Left cardiac atrium (tissue), 4 donors: ENCODE measurements around the gene CCL27. TPM values are rescaled to one million over a fixed set of nuclear protein-coding genes. Genes with fewer than 3 reads are reported as not detected.

Experiments used
- ATAC-seq, 2 donors: fragments of 200-7000 bp; cut with Tn5 transposase; one replicate each; pipeline ENCODE4 v1.9.1; 2020; ENCODE audit warnings: mild to moderate bottlenecking in 2 of 2, moderate library complexity in 2 of 2
- DNase-seq: peaks from one replicate; pipeline ENCODE4 v3.0.0-alpha.2; 2020
- intact Hi-C, 2 donors: fragments of 100-400 bp; cut with DNase I; formaldehyde crosslinking; loops; one replicate each; pipeline versions ENCODE4 v1.14.1 to v1.15.1; 2022 to 2023
- total RNA-seq, 2 donors: library from RNA; stranded (reverse); fragmentation: NEBNext Ultra II Directional; extraction: Animal tissue kit (Norgen Biotek cat#: 25700); gene quantifications; one replicate each; pipeline ENCODE4 v1.2.1, GENCODE V29; 2021
- donor health status: DM: no; HTN: yes; CAD: no.
- donor health status: DM: no; HTN: yes; CAD: no; lungs with severe emphysema.
- donor health status: DM: yes; HTN: yes; CAD: no.
- donor health status: Dilated cardiomyopathy.

The CCL27 gene
- total RNA-seq, 2 donors from 2014 or later, result not detected

DNA sequence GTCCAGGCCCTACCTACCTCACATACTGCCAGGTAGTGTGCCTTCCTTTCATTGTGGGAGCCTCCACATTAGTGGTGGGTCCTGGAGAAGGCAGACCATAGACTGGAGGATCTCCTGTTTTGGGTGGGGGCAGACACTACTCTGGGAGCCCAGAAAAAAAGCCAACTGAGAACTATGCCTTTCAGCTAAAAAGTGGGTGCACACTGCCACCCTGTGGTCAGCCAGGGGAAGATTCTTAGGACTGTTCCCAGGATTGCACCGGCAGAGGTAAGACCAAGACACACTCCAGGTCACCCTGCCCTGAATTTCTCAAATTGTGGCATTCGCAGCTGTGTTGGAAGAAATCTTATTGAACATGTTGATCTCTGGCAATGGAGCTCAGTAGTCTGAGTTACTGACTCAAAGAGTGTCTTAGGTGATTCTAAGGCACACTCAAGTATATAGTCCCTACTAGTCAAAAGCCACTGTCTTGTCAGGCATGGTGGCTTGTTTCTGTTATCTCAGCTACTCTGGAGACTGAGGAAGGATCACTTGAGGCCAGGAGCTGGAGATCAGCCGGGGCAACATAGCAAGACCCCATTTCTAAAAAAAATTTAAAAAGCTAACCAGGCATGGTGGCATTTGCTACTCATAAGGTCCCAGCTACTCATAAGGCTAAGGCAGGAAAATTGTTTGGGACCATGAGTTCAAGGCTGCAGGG, 28.5 kb downstream of the CCL27 start:
- ATAC-seq (peak; percentile 10 to 14), DNase-seq (no peak)
- intact Hi-C loops, result loop anchor here in 1 of 2 donors (1.0 kb wide), 1 partner anchor 21 kb away; no protein-coding TSS in a partner anchor

- intact Hi-C loops, result no loop called here
- DNase-seq, result no peak
- ATAC-seq, result no peak
These were observed 29.3 kb downstream of the CCL27 start for GRCh38 chr9:34633166-34633565.

- ATAC-seq (peak in 1 of 2 donors; percentile 18), DNase-seq (no peak)
- intact Hi-C loops, result no loop called here
These were observed 31.9 kb downstream of the CCL27 start for GRCh38 chr9:34630402-34631154.

- DNase-seq, result no peak
- intact Hi-C loops, result no loop called here
- no peak for ATAC-seq
These were observed 33.0 kb downstream of the CCL27 start for GRCh38 chr9:34629491-34629808.

DNA sequence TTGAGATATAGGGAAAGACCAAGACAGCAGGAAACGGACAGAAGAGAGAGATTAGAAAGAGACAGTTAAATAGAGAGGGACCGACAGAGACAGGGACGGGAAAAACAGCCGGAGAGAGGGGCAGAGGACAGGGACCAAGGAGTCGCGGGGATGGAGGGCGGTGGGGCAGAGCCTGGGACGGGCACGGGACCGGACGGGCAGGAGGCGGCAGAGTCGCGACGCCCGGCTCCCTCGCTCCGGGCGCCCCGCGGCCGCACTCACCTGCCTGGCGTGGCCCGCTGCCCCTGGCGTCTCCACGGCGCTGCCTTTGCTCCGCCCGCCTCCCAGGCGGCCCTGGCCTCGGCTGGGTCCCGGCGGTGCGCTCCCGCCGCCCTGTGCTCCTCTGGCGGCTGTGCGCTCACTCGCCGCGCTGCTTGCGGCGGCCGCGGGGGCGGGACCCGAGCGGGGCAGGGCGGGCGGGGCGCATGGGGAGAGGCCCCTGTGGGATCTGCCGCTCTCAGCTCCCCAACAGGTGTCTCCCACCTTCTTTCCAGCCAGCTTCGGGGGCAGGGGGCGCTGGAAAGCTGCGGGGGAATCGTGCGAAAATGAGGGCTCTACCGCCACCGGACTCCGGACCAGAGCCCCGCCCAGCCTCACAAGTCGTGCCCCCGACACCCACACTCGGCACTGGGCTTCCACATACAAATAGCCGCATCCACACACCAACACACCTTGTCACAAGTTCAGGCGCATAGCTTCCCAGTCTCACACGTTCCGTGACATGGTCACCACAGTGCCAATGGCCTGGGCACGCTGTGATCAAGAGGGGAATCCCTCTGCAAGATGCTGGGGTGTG, 33.6 kb downstream of the CCL27 start, which contains the start of gene ARID3C:
Gene ARID3C, minus strand, starts transcription at position 411 of the 835 bp plus-strand sequence. CDS start 1,052 bp downstream, outside the sequence.
- DNase-seq, result peak; percentile 31
- ATAC-seq, result peak; percentile 75 to 83
- intact Hi-C loops, result no loop called here

DNA sequence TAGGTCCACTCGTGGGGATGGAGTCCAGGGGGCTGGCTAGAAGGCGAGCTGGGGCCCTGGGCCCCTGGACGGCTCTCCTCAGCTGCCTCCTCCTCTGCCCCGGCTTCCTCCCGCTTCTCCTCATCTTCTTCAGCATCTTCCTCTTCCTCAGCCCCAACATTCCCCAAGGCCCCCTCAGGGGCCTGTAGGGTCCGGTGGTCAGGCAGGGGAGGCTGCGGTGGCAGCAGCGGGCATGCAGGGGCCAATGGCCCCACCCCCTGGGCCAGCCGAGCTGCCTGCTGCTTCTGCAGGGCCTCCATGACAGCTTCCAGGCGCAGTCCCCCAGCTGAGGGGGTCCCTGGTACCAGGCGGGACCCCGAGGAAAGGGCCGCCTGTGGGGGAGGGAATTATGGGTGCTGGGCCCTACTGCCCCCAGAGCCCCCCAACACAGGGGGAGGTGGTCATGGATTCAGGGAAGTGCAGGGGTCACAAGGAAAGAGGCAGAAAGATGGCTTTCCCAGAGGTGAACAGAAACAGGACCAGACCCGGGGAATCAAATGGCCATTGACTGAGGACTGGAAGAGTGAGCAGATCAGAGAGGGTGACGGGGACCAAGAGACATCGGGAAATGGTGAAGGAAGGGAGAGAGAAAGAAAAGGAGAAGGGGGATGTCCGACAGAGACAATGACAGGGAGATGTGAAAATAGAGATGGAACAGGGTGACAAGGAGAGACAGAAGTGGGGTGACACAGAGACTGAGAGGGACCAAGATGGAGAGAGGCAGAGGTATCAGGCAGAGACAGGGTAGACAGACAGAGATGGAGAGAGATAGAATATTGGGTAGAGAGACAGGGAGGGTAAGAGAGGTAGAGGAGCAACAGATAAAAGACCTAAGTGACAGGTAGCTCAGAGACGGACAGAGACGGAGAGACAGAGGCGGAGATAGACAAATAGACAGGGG, 34.5 kb downstream of the CCL27 start:
- DNase-seq (no peak), ATAC-seq (no peak)
- intact Hi-C loops, result no loop called here

- no peak for ATAC-seq
- intact Hi-C loops, result no loop called here
- no peak for DNase-seq
These were observed 37.3 kb downstream of the CCL27 start for GRCh38 chr9:34625186-34625486.

DNA sequence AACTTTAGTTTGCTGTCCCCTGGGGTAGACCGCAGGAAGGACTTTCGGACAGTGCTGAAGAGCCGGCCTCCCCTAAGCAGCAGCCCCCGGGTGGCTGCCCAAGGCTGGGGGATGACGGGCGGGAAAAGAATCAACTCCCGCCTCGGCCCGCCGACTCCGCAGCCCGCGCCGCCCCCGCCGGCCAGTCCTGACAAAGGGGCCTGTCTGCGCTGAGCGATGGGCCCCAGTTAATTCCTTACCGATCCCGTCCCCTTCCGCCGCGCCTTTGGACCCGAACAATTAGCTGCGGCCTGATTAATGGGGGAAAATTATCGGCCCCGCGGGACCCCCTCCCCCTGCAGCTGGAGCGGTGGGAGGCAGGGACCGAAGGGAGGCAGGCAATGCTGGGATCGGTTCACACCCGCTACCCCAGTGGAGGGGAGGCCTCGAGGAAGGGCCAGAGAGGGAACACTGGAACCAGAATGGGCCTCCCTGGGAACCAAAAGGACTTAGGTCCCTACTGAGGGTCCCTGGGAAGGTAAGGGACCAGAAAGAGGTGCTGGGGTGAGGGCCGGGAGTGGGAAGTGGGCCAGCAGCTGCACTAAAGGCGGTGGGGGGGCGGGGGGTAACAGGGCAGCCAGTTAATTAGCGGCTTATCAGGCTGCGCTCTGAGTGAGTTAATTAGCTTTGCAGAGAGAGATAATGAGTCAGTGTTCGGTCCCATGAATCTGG, 37.8 kb downstream of the CCL27 start:
- no peak for DNase-seq
- intact Hi-C loops, result no loop called here
- ATAC-seq, result no peak

- intact Hi-C loops, result no loop called here
- ATAC-seq (no peak), DNase-seq (no peak)
These were observed 38.9 kb downstream of the CCL27 start for GRCh38 chr9:34623374-34624235.

DNA sequence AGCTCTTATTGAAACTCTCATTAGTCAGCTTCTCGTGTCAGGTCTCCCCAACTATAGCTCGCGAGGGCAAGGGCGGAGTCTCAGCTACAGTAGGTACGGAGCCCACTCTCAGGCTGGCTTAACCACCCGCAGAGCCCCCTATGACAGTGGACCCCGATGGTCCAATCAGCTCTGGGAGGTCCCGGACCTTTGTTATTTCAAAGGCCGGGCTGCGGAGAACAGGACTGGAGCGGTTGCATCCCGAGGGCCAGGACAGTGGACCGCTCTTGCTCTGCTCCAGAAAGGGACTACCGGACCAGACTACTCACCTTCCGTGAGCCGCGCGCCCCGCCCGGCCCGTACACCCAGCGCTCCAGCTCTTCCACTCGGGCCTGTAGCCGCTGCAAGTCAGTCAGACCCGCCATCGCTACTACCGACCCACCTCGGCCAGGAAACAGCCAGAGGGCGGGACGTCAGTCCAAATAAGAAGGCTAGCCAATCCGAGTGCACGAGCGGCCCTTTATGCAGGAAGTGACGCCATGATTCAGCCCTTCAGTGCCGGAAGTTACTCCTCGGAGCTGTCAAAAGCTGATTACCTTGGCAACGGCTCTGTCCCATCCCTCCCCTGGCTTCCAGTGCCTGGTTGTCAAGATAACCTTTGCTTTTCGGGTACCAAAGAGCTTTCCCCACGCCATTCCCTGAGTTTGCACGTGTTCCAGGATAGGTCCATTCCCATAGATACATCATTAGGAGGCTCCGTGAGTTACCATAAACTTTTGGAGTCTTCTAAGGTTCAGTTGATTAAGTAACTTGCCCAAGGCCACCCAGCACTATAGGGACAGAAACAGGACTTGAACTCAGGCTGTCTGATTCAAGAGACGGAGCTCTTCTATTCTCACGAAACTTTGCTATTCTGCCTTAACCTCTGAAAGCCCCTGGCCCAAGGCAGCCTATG, 42.1 kb downstream of the CCL27 start, which contains the start of gene DCTN3:
Gene DCTN3, minus strand, starts transcription at position 435 of the 934 bp plus-strand sequence. Its CDS starts 31 bp downstream, at position 404.
- intact Hi-C loops, result no loop called here
- DNase-seq (peak; percentile 95), ATAC-seq (peak; percentile 99 to 100)

DNA sequence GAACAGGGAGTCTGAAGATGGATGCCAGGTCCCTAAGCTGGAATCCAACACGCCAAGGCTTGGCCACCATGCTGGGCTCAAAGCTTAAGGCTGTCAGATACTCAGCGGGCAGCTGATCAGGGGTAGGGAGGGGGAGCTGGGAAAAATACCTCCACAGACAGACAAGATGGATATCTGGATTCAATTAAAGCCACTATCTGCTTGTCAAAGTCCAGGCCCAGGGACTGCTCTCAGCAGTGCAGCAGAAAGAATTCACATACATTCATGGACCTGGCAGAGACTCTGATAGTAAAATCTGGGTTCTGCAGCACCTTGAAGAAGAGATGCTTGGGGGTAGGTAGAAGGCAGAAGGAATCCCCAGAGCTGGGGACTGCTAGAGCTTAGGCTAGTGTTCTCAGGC, 47.3 kb downstream of the CCL27 start:
- ATAC-seq (no peak), DNase-seq (no peak)
- intact Hi-C loops, result no loop called here

DNA sequence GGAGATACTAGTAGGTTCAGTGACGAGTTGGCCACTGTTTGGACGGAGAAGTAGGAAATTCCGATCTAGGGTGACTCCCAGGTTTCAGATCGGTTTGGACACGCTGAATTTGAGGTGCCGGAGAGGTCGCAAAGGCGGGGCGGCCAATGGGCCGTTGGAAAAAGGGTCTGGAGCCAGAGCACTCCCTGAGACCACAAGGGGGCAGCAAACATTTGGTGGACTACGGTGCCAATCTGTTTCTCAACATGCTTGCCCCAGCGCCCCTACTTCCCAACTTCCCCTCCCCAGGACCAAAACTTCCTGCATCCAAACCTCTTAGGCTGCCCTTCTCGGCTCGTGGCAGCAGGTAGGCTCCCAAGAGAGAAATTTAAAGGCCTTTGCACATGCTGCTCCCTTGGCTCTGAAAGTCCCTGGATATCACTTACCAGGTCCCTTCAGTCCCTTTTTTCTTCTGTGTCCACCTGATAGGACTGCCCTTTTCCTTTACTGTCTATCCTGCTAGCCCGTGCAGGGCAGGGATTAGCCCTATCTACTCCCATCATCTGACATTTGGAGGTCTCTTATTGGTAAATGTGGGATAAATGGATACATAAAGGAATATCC, 49.6 kb downstream of the CCL27 start:
- DNase-seq (peak; percentile 84), ATAC-seq (peak; percentile 72 to 78)
- intact Hi-C loops, result loop anchor here in 1 of 2 donors (1.0 to 5.0 kb wide), 2 partner anchors 21 to 89 kb away; no protein-coding TSS in a partner anchor
